Dermis blood vessel endothelial cell (primary cell): Measurements from ENCODE around the gene DYRK3. TPM values are rescaled to one million over a fixed set of nuclear protein-coding genes. Genes with fewer than 3 reads are reported as not detected.
A peak's percentile ranks its signal among the peaks of the same experiment; 100 is the strongest.
"Not testable (repeated sequence)": the region's sequence is repeated elsewhere in the genome, so short reads cannot be mapped to it uniquely, and the experiment has no call there.

ENCODE experiments used
- DNase-seq: peaks from one replicate; pipeline ENCODE4 v3.0.0; 2010
- total RNA-seq: library from RNA; depleted of rRNA; stranded (reverse); fragments of >200 nt; gene quantifications from 2 replicates; pipeline ENCODE4 v1.2.3, GENCODE V29; 2014

Gene DYRK3
- total RNA-seq, 1 donor from 2014 or later = 11.4 TPM

DNA sequence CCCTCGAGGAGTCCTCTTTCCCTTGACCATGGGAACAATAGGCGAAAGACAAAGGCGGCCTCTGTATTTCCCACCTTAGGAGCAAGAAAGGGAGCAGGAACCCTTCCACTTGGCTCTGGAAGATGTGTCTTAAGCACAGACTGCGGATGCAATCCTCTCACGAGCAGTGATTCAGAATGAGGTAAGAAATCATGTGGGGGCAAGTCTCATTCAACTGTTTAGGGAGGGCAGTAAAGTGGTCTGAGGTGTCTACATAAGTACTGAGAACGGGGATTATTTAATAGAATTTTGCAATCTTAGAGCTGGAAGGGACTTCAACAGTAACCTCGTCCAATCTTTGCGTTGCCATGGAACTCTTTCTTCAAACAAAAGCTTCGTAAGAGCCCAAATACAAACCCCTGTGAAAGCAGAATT is 1.6 kb upstream of the DYRK3 start:
- peak; percentile 40 for DNase-seq

DNA sequence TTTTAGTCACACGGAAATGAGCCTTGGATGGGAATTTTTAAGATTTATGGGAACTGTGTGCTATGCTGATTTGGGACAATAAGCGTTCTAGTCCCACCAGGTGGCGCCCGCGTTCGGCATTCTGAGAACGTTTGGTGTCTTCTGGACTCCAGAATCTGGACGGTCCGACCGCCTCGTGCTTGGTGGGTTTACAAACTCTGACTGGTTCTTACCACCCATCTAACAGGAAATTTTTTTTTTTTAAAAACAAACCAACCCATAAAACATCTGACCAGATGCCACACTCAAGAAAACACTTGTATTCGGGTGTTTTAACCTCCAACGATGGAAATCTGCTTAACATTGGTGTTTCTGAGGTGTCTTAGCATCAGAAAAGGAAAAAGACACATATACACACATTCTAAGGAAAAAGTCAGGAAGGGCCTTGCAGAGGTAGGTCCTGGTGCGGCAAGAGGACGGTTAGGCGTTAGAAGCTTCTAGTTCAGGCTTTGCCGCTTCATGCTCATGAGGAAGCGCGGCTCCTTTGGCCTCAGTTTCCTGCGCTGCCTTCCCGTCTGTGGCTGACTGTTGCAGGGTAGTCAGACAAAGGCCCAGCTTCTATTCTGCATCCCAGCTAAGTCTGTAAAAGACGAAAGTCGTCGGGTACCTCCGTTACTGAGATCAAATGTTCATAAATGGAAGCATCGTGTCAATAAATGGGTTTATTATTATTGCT is 814 bp upstream of the DYRK3 start:
- DNase-seq = peak; percentile 93

DNA sequence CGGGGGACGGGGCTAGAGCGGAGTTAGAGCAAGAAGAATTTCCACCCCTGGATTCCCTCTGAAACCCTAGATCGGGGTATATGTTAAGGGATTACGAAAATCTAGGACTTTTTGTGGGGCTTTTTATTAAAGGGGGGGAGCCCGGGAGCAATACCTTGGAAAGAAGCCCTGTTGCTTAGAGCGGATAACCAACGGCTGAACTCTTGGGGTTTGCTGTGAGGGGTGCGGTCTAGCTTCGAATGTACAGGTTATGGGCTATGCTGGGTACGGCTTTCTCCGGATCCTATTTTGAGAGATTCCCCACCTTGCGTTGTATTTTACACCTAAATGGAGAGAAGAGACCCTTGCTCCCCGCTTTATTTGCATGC is 626 bp downstream of the DYRK3 start:
- DNase-seq = peak; percentile 15

DNA sequence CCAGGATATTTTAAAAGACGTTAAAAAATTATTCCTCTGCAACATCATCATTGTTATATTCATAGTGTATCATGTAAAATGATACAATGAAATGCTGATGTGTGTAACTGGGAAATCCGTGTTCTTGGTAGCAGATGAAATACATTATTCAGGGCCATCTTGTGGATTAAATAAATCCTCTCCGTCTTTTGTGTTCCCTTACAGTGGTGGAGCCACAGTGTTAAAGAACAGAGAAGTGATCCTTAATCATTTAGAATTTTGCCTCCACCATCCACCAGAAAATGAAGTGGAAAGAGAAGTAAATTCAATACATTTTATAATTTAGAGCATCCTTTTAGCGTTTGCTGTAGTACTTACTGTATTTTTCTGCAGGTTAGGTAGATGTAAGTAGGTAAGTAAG is 1.3 kb downstream of the DYRK3 start:
- no peak for DNase-seq

DNA sequence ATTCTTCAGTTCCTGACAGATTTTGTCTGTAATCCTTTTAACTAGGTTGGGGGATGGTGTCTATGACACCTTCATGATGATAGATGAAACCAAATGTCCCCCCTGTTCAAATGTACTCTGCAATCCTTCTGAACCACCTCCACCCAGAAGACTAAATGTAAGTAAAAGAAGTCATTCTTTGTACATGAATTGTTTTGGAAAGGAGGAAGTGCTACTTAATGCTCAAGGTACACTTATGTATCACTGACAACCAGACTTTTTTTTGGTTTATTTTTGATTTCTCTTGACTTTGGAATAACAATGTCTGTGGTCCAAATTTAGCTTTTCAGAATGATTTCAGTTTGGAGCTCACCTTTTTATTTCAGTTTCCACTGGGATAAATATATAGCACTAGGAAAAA is 2.3 kb downstream of the DYRK3 start:
- DNase-seq = no peak

DNA sequence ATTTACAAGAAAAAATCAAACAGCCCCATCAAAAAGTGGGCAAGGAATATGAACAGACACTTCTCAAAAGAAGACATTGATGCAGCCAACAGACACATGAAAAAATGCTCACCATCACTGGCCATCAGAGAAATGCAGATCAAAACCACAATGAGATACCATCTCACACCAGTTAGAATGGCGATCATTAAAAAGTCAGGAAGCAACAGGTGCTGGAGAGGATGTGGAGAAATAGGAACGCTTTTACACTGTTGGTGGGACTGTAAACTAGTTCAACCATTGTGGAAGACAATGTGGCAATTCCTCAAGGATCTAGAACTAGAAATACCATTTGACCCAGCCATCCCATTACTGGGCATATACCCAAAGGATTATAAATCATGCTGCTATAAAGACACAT is 6.7 kb downstream of the DYRK3 start:
- not testable (repeated sequence) for DNase-seq

DNA sequence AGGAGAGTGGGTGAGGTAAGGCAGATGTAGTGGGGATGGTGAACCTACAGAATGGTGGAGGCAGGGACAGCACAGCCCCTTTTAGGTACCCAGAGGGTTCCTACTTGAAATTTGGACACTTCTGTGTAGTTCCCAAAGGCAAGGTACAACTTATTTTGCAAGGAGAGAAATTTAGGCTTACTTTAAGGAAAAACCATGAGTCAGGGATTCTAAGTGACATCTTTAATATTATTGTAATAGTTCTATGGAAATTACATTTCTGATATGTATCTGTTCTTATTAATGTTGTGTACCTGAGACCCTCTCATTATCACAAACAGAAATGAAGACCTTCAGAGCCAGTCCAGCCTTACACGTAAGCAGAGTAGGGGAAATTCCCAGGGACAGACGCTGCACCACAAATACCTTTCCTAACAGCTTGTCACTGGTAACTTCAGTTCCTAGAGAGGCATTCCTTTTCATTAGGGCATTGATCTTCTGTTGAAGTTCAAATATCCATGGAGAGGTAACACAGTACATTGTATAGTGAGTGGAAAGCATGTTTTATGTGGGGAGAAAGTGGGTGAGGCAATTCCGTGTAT is 7.9 kb downstream of the DYRK3 start:
- DNase-seq = no peak

DNA sequence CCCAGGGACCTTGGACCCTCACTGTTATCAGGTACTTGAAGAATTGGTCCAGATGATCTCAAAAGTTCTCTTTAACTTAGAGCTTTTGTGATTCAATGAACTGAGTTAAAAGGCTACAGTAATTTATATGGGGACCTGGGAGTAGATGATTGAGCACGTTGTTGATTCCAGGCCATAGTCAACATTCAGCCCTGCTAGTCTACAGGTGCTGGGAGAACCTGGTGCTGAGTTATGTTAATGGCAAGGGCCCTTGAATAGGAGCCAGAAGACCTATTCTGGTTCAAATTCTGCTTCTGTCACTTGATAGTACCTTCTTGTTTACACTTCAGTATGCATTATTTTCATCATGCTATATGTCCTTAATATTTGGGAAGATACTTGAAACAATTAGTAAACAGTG is 11.2 kb downstream of the DYRK3 start:
- no peak for DNase-seq

DNA sequence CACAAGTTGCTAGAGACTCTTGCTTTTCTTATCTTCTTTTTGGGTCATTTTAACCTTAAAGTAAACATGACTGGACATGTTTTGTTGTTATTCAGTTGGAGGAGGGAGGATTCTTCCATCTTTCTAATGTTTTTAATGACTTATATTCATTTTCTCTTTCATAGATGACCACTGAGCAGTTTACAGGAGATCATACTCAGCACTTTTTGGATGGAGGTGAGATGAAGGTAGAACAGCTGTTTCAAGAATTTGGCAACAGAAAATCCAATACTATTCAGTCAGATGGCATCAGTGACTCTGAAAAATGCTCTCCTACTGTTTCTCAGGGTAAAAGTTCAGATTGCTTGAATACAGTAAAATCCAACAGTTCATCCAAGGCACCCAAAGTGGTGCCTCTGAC is 11.9 kb downstream of the DYRK3 start:
- DNase-seq = no peak

DNA sequence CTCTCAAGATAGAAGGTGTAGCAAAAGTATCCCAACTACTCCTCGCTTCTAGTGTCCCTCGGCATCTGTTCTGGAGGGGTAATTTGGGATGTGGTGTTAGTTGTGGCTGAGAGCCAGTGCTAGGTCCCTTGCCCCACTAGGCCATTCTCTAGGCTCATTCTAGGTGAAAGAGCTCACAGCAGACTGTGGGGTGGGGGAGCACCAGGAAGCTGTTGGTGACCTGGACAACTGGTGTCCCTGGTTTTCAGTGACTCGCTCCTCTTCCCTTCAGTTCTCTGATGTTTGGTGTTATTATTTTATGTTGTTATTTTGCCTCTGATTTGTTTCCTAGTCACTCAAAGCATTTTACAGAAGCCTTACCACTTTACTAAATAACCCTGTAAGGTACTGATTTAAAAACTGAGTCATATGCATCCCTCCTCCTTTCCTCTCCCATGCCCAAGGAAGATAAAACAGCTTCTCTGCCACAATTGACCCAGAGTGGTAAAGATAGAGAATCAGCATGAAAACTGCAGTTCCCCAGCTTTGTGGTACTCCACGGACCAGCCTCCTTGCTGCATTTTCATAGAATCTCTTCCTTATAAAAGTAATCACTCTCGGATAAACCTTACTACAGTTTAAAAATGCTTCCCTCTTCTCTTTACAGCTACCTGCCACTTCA is 14.1 kb downstream of the DYRK3 start:
- no peak for DNase-seq

DNA sequence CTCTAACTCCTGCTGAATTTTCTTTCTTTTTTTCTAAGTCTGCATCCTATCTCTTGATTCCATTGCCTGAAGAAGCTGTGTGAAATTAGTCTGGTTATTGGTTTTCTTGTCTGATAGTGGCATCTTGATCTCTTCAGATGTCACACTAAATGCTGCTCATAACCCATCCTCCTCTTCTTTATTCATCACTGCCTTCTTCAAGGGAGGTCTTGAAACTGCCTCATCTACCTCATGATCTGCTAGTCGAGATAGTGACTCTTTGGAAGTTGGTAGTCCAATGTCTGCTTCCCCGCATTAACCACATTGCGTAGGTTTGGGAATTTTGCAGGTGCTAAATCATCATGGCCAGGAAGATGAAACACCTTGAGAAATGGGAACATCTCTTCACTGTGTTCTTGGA is 15.7 kb downstream of the DYRK3 start:
- DNase-seq = no peak

DNA sequence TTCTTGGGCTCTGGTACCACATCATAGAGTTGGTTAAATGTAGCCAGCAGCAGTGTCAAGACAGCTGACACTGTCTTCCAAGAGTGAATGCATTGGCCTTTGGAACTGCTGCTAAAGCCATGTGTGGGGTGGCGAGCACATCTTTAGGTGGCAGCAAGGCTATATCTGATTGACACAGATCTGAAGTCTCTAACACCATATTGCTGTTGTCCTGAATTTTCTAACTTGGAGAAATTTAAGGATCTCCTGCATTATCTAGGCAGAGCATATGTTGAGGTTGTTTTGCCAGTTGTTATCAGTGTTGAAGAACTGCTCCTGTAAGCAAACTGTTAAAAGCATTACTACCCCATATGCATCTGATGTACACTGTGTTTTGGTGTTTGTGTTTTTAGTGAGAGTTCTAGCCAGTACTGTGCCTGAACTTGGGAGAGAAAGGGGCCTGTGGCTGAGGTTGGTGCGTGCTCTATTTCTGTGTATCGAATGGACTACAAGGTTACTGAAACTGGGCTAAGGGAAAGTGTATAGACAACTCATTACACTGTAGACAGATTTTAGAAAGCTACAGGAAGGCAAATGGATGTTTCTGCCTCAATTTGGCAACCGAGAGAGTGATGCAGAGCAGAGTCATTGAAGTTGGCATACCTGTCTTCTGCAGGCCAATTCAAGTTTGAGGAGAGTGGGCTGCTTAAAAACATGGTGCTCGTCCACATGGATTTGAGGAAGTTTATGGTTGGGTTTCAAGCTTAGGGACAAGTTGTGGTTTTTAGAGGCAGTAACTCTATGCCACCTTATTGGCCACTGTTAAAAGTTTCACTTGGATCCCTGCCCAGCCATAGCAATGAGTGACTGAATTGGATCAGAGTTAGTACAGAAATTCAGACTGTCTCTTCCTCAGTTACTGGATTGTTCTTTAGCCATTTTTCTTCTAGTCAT is 16.9 kb downstream of the DYRK3 start:
- DNase-seq = no peak

DNA sequence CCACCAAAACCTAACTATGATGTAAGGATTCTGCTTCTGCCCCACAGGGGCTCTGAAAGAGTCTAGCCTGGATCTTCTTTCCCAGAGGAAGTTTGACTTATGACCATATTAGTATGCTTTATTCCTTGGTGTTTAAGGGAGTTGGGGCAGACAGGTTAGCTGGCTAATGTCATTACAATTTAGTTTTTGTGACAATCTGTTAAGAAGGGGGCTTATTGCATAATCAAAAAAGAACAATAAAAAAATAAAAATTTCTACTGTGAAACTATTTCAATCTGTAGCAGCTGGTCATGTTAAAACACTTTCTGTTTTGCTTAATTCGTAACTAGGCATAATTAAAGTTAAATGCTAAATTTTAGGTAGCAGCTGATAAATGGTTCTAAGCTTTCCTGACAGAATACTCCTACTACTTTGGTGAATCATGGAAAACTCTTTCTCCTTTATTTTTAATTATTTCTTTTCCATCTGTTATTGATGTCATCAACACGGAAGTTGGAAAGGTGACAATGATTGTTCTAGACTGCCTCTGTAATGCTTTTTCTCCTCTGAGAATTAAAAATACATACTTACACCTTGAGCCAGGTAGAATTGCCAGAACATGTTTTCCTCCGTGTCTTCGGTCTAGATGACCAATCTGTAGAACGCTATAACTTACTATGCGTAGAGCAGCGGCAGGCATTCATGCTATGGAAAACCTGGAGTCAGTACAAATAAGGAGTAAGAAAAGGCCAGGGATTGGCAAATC is 18.6 kb downstream of the DYRK3 start:
- DNase-seq = no peak

DNA sequence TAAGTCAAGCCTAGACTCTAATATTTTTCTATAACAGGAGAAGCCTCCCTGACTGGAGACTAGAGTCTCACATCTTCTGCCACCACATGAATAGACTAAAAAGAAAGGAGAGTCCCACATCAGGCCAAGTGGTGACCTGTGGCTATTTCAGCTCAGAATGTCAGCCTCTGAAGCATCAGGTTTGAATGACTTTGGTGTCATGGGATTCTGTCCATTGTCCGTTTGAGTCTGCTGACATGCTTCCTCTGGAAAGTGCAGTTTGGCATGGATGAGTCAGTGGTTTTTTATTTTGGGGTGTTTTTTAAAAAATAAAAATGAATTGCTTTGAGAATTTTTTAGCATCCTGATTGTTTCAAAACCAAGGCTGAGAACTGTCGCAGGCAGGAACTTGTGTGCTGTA is 19.5 kb downstream of the DYRK3 start:
- DNase-seq = peak; percentile 54

DNA sequence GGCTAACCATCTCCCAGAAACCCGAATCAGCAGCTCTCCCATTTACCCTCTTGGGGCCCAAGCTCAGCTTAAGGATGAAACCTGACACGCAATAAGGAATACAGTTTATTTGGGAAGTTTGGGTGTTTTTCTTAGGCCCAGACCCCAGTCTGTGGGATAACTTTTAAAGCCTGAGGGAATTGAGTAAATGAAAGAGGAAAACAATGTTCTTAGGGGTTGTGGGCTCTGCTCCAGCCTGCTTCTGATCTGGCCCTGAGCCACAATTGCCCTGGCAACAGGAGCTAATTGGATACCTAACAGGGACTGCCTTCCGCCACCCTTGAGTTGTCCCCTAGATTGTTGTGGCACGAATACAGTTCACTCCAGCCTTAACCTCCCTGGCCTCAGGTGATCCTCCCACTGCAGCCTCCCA is 20.1 kb downstream of the DYRK3 start:
- DNase-seq = peak; percentile 49

DNA sequence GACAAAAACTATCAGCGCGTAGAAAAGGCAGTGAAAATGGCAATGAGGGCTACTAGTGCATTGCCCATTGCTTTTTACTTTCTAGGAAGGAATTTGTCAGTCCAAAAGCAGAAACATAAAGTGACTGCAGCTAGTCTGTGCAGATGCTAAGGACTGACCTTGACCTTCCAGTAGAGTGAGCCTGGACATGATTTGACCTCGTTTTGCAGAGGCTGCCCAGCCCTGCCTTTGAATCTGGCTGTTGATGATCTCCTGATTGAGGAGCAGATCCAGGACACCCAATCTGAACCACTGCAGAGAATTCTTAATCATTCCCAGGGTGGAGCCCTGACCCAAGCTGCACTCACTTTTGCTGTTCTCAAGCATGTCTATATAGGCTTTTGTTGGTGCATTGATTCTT is 21.6 kb downstream of the DYRK3 start:
- DNase-seq = no peak

DNA sequence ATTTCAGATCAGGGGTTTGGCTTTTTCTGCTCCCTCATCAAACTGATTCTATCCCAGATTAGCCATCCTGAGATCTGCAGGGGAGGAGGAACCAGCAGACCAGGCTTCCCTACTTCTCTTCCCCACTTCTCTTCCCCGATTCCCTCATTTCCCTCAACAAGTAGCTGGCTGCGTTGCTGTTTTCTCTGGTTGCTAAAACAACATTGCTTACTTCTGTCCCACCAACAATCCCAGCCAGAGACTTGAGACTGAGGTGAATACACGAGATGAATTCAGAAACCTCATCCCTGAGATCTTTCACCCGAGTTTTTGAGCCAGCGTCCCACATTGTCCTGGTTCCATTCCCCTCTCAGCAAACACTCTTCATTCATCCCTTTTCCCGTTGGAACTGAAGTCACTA is 22.4 kb downstream of the DYRK3 start:
- peak; percentile 13 for DNase-seq

DNA sequence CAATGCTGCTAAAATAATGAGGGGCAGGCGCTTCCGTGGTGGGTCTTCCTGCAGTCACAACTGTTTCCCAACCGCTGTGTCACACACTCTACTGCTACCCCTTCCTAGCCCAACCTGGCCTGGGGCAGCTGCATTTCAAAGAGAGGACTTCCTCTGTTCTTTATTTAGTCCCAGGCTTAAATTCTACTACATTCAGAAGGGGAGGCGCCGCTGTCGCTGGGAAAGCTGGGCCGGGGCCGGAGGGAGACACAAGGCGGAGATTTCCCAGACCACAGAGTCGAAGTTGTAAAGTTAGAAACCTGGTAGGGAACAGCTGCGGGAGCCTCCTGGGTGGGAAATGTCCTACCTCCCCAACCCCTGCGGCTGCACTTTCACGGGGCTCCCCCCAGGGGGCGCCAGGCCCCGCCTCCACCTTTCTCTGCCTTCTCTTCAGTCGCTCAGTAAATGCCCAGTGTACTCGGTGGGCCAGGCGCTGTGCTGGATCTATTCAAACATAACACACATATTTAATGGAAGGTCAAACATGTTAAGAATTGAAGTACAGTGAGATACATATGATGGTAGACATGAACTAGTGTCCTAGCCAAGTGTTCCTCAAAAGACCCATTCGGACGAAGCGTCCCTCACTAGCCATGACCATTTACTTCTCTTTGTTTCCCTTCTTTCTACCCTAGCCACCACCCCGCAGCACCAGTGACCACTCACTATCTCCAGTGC is 23.1 kb downstream of the DYRK3 start:
- peak; percentile 51 for DNase-seq

DNA sequence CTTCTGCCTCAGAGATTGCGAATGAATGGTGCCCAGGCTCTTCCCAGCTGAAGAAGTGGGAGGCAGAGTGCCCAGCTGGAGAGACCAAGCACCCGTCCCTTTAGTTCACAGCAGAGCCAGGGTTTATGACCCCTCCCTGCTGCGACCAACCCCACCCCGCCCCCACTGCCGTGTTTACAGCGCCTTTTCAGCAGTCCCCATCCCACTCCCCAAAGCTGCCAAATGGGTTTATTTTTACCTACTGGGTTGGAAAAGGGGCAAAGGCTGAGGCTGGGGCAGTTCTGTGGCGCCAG is 23.6 kb downstream of the DYRK3 start:
- DNase-seq = no peak

DNA sequence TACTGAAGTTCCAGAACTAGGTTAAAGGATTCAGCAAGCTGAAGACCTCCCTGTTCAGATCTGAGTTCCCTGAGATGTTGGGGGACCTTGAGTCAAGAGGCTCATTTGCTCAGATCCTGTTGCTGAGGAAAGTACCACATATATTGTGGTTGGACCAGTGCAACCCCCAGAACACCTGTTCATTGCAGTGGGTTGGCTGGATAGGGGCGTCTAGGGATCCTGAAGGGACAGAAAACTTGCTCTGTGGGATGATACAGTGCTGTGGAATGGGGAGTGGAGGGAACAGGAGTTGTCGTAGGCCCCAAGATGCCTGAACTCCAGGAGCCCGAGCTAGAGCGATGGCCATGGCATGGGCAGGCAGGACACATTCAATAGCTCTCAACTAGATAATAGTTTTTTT is 24.8 kb downstream of the DYRK3 start:
- DNase-seq = no peak

DNA sequence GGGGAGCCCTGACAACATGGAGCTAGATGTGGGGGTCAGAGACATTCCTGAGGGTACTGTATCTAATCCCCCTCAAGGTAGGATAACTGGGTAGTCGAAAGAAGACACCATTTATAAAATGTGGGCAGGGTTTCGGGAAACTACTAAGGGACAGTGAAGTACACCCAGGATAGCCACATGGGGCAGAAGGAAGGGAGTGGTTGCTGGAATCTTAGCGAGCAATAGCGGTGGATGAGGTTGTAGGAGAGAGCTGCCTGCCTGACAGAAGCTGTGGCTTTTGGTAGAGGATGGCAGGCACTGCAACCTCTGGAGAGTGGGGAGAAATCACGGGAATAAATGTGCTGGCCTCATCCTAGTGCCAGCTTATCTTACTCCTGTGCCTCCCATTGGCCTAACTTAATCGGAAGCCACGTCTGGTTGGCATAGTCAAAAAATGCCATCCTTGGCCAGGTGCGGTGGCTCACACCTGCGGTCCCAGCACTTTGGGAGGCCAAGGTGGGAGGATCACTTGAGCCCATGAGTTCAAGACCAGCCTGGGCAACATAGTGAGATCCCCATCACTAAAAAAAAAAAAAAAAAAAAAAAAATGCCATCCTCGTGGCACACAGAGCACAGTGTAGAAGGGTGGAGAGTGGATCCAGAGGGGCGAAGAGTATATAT is 26.0 kb downstream of the DYRK3 start:
- no peak for DNase-seq
